Stimulated activated CD4-positive, alpha-beta T cell treated with anti-CD3 and anti-CD28 coated beads, Interleukin-12 subunit alpha, Interleukin-12 subunit beta, amount 100 ng/mL, for 48 hours (primary cell): Measurements from ENCODE around the gene VPS52.

ENCODE experiments used
- DNase-seq, 3 donors: peaks; one replicate each; pipeline ENCODE4 v3.0.0-alpha.2; 2020; ENCODE audit warnings: low read depth in 2 of 3, low spot score in 1 of 3

VPS52 gene, protein sequence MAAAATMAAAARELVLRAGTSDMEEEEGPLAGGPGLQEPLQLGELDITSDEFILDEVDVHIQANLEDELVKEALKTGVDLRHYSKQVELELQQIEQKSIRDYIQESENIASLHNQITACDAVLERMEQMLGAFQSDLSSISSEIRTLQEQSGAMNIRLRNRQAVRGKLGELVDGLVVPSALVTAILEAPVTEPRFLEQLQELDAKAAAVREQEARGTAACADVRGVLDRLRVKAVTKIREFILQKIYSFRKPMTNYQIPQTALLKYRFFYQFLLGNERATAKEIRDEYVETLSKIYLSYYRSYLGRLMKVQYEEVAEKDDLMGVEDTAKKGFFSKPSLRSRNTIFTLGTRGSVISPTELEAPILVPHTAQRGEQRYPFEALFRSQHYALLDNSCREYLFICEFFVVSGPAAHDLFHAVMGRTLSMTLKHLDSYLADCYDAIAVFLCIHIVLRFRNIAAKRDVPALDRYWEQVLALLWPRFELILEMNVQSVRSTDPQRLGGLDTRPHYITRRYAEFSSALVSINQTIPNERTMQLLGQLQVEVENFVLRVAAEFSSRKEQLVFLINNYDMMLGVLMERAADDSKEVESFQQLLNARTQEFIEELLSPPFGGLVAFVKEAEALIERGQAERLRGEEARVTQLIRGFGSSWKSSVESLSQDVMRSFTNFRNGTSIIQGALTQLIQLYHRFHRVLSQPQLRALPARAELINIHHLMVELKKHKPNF

DNA sequence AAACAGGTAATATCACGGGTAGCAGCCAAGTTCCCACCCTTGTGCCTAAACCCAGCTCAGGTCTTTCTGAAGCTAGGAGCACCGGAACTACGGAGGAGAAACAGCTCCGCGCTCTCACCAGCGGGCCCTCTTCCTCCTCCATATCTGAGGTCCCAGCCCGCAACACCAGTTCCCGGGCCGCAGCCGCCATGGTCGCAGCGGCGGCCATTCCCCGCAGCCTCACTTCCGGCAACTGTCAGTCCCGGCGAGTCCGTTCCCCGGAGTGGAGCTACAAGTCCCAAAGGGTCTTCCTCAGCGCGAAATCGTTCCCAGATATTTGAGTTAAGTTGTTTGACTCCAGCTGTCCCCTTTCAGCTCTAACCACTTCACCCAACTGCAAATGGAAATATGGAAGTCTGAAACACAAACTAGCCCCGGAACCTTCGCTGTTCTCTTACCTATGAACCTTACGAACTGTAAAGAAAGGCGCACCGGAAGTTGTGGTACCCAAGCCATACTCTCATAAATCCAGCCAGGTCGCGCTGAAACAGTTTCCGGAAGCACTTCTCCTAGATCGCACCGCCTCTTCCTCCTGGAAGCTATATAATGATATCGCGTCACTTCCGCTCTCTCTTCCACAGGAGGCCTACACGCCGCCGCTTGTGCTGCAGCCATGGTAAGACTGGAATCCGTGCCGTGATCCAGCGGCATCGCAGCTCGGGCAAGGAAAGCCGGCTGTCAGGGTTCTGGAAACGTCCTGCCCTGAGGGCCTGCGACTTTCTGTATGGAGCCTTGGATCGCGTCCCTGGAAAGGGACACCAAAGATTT is at the start of gene VPS52, which contains the start of gene RPS18:
Gene VPS52 (minus strand): TSS at position 409 of the 807 bp plus-strand sequence. CDS start 201 bp downstream, at position 208.
Gene RPS18 (plus strand): TSS at position 608 of the 807 bp plus-strand sequence. CDS start 45 bp downstream, at position 653.
- peak; percentile 82 to 95 (median 87) for DNase-seq

DNA sequence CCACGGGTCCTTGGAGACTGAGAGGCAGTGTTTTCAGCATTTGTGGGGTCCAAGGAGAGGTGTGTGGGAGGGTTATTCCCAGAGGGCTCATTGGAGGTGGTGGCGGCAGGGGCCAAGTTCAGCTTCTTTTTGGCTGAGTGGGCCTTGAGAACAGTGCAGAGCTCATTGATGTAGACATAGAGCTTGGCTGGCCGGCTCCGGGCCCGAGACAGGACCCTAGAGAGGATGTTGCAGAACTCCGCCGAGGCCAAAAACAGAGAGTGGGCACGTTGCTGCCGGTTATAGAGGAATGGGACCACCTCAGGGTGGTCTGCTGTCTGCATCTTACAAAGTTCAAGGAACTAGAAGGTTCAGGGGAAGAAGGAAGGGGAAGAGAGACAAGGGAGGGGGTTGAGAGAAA is 49.6 kb upstream of the VPS52 start:
- DNase-seq, result no peak

DNA sequence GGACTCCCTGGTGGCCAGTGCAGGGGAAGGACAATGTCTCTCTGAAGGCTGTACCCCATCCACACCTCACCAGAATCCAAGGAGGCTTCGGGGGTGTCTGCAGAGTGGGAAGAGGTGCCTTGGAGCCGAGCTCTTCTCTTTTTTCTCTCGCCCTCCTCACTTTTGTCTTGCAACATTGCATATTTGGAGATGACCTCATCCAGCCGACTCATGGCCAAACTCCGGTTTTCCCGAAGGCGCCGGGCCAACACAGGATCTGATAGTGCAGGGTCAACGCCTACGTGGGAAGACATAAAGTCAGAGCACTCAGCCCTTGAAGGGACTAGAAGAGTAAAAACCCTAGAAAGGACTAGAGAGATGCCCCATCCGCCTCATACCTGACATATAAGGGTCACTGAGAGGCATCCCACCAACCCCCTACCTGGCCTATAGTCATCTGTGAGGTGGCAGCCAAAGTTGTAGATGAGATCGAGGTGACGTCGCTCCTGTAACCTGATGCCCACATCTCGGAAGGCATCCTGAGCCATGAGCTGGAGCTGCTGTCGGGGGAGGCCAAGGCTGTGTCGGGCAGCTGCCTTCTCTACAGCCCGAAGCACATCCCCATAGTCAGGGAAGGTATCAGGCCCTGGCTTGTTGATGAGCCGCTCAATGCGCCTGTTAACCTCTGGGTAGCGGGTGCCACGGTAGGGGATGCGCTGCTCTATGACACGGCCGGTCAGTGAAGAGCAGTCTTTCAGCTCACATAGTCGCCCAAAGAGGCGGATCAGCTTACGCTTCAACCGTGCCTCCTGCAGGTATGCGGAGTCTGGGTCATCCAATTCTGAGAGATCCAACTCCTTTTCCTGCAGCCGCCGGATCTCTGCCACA is 48.9 kb upstream of the VPS52 start:
- no peak for DNase-seq

DNA sequence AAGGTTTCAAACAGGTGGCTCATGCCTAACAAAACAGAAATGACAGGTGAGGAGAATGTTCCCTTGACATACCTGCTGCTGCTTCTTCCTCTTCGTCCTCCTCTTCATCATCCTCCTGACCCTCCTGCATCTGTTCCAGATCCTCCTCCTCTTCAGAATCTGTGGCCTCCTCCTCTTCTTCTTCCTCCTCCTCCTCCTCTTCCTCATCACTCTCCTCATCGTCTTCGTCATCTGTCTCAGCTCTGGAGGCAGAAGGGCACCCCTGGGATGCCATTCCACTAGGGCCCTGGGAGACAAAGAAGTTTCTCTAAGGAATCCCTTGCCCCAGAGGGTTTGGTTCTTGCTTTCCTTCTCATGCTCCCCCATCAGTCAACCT is 48.3 kb upstream of the VPS52 start:
- no peak for DNase-seq

DNA sequence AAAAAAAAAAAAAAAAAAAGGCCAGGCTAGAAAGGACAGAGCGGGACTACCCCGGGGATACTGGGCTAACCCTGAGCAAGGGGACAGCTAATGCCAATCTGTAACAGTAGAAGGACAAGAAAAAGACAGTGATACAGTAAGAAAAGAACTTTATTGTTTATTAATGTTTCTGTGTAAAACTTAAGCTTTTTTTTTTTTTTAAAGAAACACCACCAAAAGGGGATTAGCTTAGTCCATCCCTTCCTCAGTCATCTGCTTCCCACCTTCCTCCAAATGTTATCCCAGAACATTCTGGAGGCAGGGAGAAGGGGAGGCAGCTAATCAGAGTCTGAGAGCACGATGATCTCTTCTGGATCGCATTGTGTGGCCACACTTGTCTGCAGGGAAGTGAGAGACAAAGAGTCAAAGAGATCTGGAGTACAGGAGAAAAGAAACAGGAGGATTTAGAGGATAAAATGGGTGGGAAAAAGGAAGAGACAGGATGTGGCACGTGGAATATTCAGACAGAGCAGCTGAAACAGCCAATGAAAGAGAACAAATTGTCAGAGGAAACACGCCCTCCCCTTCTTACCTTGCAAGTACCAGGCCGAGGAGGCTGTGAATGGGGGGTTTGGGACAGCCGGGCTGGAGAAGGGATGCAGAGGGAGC is 46.9 kb upstream of the VPS52 start:
- DNase-seq, result no peak

DNA sequence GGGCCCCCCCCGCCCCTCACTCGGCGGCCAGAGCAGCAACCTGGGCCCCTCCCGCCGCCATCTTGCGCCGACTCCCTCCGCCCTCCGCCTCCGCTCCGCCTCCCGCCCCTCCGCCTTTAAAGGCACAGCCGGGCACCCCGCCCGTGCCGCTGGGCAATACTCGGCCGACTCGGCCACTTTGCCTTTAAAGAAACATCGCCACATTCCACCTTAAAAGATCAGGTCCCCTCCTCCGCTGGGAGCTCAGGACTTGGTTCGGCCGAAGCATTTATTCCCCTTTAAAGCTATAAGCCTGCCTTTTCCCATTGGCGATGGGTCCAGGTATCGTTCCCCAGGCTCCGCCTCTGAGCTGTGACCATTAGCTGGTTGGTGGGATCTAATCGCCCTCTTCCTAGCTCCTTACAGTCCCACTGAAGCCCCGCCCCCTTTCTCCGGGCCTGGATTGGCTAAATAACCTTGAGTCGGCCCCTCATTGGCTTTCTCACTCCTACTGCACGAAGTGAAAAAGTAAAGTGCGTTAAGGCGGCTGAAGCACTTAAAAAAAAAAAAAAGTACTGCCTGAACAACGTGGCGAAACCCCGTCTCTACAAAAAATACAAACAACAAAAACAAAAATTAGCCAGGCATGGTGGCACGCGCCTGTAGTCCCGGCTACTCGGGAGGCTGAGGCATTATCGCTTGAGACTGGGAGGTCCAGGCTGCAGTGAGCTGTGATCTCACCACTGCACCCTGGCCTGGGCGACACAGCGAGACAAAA is 46.2 kb upstream of the VPS52 start, which contains the start of gene ZBTB22:
Gene ZBTB22 (minus strand): TSS at position 76 of the 757 bp plus-strand sequence. CDS start 828 bp downstream, outside the sequence.
- DNase-seq, result peak; percentile 92 to 97 (median 95)

DNA sequence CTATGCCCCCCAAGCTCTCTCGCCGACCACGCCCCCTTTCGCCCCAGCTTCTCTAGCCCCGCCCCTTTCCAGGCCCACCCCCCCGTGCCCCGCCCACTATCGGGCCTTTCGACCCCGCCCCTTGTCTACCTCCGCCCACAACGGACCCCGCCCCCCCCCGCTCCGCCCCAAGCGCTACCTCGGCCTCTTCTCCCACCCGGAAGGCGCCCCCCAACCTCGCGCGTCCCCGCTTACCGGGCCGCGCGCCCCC is 45.7 kb upstream of the VPS52 start:
- DNase-seq, result no peak

DNA sequence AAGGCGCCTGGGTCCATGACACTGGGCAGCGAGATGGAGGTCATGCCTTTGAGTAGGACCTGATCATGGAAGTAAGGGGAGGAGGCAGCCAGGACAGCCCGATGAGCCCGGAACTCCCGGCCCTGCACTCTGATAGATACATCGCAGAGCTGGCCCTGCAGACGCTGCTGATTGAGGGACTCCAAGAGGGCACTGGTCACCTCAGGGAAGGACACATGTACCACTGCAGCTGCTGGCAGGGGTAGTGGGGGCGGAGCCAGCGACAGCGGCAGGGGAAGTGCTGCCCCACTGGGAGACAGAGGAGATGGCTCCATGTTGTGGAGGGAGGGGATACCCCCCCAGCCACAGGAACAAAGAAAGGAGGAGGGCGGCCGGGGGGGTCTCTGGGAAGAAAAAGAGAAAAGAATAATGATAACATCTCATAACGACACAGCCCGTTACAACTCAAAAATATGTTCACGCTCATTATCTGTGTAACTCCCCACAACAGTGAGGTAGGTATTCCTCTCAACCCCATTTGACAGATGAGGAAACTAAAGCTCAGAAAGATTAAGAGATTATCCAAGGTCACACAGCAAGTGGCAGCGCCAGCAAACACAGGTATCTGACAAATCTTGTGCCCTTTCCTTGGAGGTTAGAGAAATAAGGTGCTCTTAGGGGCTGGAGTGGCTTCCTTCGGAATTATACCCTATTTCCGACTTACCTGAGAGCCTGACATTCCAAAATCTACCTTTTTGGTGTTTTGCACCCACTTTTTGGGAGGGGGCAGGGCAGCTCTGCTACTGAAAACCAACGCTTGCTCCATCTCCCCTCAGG is 45.1 kb upstream of the VPS52 start:
- no peak for DNase-seq

DNA sequence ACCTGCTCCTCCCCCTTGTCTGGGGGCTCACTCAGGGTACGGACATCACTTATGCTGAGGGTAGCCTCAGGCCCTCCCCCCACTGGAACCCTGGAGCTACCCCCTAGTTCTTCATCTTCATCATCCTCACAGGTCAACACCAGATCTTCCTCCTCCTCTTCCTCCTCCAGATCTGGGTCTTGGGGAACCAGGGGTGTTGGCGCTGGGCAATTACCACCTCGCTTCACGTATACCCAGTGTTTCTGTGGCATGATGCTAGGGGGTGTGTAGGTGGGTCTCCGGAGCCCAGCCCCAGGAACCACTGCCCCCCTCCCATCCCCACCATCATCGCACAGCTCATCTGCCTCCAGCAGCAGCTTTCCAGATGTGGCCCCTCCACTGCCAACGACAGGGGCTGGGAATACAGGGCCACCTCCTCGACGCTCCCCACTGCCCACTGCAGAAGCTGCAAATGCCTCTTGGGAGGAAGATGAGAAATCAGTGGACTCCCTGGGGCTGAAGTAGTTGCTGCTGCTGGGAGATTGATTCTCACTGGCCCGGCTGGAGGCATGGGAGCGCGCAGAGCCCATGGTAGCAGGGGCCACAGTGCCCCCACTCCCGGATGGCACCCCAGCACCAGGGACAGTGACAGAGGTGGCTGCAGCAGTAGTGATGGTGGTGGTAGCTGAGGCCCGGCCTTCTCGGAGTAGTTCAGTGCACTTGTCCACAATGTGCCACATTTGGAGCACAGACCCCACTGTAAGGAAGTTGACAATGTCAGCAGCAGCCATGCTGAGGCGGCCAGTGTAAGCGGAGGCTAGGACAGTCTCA is 44.3 kb upstream of the VPS52 start:
- no peak for DNase-seq

DNA sequence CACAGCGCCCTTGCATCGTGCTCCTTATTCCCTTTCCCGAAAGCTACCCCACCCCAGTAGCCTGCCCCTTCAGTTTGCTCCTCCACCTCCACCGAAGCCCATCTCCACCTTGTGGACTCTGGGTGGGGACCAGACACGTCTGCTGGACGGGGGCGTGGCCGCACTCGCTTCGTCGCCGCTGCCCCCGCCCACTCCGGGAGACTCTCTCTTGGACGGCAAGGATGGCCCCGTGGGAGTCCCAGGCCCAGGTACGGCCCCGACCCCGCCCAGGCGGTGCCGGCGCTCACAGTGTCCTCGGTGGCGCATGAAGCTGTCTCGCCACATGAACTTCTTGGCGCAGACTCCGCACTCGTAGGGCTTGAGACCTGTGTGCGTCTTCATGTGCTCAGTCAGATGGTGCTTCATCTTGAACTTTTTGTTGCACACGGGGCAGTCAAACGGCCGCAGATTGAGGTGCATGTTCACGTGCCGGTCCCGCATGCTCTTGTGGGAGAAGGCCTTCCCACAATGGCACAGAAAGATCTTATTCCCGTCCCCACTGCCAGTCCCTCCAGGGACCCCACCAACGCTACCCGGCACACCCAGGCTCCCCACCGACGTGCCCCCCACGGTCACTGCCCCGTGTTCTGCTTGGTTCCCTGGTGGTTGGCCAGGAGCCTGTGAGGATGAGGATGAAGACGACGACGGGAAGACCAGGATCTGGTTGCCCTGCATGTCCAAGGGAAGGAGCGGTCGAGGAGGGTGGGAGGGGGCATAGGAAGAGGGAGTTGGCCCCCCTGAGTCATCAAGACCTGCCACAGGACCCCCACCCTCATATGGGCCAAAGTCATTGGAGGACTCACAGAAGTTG is 43.5 kb upstream of the VPS52 start:
- DNase-seq, result no peak

DNA sequence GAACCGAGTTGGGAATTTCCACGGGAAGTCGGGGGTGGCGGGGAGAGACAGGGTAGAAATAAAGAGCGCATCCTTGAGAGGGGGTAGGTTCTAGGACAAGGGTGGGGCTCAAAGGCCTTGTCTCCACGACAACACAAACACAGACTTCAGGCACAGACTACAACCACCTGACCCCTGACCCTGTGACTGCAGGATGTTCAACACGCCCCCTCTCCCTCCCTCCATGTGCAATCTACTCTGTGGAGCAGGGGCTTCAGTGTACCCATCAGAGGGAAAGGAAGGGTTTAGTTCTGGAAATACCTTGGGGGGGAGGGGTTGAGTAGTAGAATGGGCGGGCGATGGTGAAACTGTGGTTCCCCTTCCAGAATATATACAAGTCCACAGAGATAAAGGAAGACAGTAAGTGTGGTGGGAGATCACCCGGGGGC is 42.9 kb upstream of the VPS52 start:
- DNase-seq, result peak; percentile 52 to 55 (median 52)

DNA sequence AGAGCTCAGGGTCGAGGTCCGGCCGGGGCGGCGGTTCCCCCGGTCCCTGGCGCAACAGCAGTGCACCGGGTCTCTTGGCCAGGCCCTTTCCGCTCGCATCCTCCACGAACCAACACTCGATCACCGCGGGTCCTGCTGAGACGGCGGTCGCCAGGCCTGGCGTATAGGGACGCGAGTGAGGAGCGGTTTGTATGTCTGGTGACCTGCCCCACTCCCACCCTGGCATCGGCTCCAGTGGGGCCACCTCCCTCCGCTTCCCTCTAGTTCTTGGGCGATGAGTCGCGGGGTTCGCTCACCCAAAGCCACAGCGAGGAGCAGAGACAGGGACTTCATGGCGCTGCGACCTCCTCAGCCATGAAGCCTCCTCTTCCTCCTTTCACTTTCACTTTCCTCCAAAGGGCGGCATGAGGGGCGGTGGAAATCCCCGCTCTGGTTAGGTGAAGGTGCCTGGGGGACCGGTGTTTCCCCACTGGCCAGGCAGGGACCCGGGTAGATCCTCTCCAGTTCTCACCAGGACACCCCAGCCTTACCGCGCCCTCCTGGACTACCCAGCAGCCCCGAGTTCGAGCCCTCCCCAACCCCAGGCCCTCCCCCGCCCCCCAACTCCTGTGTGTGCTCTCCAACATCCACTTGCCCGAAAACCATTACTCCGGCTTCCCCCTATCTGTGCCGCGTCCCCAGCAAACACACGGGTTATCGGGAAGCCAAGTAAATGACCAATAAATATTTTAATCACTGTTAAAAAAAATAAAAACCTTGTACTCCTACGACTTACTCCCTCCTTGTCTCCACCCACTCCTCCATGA is 42.2 kb upstream of the VPS52 start, which contains the start of gene TAPBP:
Gene TAPBP (minus strand): TSS at position 370 of the 806 bp plus-strand sequence. CDS start 37 bp downstream, at position 333.
- peak; percentile 72 to 78 (median 73) for DNase-seq

DNA sequence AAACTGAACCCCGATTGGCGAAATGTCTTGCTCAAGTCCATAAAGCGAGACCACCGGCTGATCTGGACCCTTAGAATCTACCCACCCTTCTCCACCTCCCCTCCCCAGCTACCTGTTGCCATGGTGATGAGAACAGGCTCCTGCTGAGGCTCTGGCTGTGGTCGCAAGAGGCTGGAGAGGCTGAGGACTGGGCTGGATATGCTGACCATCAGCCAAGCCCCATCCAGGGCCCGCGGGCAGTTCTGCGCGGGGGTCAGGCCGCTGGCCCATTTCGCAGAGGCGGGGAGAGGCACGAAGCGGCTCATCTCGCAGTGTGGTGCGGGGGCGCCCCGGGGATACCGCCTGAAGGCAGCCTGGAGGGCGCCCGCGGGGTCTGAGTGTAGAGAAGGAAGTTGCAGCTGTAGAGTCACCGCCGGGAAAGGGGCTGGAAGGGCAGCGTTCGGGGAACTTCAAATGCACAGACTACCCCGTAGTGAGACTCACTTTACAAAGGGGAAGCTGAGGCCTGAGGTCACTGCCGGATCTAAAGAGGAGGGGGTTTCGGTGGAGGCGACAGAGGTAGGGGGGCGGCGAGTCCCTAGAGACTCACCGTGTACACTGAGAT is 41.5 kb upstream of the VPS52 start:
- DNase-seq, result no peak

DNA sequence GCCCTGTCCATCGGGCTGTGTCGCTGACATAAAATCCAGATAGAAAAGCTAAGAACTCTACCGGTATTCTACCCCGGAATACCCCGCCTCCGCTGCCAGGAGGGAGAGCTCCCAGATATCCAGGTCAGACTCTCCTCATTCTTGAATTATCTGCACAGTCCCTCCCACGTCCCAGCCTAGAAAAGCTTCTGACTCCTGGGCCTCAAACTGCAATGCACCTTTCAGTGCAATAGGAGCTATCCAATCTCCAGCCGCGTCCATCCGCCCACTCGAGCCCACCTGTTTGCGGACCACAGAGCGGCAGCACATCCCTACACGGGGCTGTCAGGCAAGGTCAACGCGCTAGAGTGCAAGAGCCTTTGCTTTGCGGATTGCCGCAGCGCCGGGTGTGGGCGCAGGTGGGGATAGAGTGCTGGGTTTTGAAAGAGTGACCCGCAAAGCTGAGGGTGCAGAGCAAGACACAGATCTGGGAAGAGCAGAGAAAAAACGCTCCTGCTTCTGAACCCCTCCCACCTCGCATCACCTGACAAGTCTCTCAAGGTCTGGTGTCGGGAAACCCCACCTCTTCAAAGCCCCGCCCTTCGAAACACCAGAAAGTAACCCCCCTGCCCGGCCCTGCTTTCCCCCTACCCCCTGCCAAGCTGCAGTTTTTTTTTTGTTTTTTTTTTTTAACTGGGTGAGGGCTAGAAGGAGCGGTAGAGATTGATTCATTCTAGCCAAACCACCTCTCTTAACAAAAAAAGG is 40.9 kb upstream of the VPS52 start:
- peak in 2 of 3 donors; percentile 55 to 68 for DNase-seq

DNA sequence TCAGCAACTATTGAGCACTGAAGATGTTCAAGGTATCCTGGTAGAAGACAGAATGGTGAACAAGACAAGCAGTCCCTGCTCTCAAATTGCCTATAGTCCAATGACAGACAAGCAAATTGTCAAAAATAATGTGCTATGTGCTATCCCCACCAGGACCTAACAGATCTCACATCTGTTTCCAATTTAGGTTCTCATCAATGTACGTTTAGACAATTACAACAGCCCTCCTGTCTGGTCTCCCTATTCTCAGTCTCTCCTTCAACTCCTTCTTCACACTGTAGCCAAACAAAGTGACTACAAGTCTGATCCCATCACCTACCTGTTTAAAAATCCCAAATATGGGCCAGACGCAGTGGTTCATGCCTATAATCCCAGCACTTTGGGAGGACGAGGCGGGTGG is 34.7 kb upstream of the VPS52 start:
- no peak for DNase-seq
